RWPE2 (cell line): ENCODE measurements around the gene TSPAN6.

ENCODE experiments used
- ATAC-seq: fragments of 200-7000 bp; cut with Tn5 transposase; 3 replicates; pipeline ENCODE4 v1.9.1; 2021; ENCODE audit warnings: low read depth
- DNase-seq: peaks from one replicate; pipeline ENCODE4 v3.0.0-alpha.2; 2020; ENCODE audit warnings: low spot score
- H3K27ac ChIP-seq: fragments of 450-650 bp; 2 replicates; pipeline ENCODE4 v1.5.1; 2017; ENCODE audit warnings: mild to moderate bottlenecking; ENCODE audit not compliant: poor library complexity, severe bottlenecking
- H3K27me3 ChIP-seq: fragments of 250-450 bp; sonication (Bioruptor Pico); 2 replicates; pipeline ENCODE4 v1.5.1; 2021; ENCODE audit warnings: mild to moderate bottlenecking, moderate library complexity; ENCODE audit not compliant: insufficient read depth, poor library complexity, severe bottlenecking
- H3K36me3 ChIP-seq: fragments of 250-450 bp; sonication (Bioruptor Pico); 2 replicates; pipeline ENCODE4 v1.5.1; 2020; ENCODE audit warnings: low read depth, mild to moderate bottlenecking, moderate library complexity
- H3K4me1 ChIP-seq: fragments of 250-450 bp; sonication (Bioruptor Pico); 2 replicates; pipeline ENCODE4 v1.5.1; 2021; ENCODE audit warnings: mild to moderate bottlenecking, moderate library complexity; ENCODE audit not compliant: insufficient read depth, poor library complexity, severe bottlenecking
- H3K4me3 ChIP-seq: fragments of 250-450 bp; sonication (Bioruptor Pico); 2 replicates; pipeline ENCODE4 v1.5.1; 2021; ENCODE audit warnings: mild to moderate bottlenecking, moderate library complexity; ENCODE audit not compliant: severe bottlenecking
- H3K9me3 ChIP-seq: fragments of 250-450 bp; sonication (Bioruptor Pico); 2 replicates; pipeline ENCODE4 v1.5.1; 2021; ENCODE audit warnings: mild to moderate bottlenecking, moderate library complexity; ENCODE audit not compliant: severe bottlenecking
- TF ChIP-seq, protein P1 (sequence below): fragments of 450-650 bp; IDR thresholded peaks from one replicate; pipeline ENCODE4 v1.5.1; 2017; ENCODE audit warnings: mild to moderate bottlenecking, moderate library complexity; ENCODE audit not compliant: poor library complexity, severe bottlenecking

Gene TSPAN6

DNA sequence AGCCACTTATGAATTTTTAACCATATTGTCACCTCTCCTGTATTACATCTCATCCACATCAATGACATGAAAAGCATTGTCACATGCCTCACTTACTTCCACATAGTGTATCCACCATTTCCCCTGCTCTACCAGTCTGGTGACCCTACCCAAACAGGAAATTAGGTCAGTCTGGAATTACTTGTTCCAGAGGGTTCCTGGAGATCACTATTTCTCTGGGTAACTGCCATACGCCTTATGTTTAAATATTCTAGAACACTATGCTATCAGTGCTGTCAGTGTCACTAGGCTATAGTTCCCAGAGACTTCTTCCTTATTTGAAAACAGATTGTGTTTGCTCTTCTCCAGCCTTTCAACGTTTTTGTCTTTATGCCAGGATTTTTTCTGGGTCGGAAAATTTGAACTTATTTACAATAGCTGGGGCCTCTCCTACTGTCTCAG is 22.4 kb upstream of the TSPAN6 start:
- H3K27ac ChIP-seq: no peak overlapping the region
- no peaks in the 10 kb centered on the region for H3K36me3 ChIP-seq
- no peaks in the 10 kb centered on the region for H3K4me1 ChIP-seq
- no peaks in the 10 kb centered on the region for H3K9me3 ChIP-seq
- TF ChIP-seq, protein P1, sequence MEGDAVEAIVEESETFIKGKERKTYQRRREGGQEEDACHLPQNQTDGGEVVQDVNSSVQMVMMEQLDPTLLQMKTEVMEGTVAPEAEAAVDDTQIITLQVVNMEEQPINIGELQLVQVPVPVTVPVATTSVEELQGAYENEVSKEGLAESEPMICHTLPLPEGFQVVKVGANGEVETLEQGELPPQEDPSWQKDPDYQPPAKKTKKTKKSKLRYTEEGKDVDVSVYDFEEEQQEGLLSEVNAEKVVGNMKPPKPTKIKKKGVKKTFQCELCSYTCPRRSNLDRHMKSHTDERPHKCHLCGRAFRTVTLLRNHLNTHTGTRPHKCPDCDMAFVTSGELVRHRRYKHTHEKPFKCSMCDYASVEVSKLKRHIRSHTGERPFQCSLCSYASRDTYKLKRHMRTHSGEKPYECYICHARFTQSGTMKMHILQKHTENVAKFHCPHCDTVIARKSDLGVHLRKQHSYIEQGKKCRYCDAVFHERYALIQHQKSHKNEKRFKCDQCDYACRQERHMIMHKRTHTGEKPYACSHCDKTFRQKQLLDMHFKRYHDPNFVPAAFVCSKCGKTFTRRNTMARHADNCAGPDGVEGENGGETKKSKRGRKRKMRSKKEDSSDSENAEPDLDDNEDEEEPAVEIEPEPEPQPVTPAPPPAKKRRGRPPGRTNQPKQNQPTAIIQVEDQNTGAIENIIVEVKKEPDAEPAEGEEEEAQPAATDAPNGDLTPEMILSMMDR: no peak
- H3K27me3 ChIP-seq: no peaks in the 10 kb centered on the region
- no peak for ATAC-seq
- DNase-seq: no peak
- H3K4me3 ChIP-seq: no peak overlapping the region

DNA sequence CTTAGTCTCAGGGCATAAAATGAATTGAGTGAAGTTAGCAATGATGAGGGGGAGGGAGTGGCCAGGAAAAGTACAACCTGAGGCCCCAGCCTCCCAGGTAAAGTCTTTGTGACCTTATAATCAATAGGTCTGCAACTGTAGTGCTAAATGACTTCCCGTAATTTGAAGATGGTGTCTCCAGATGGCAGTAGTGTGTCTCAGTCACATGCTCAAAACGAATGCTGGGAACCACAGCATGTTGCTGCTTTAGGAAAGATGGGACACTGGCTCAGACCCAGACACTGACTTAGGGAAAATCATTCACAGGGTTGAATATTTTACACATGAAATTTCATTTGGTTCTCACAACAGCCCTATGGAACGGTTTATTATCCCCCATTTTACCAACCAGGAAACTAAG is 17.7 kb upstream of the TSPAN6 start:
- ATAC-seq: no peak
- no peak overlapping the region for H3K4me3 ChIP-seq
- no peaks in the 10 kb centered on the region for H3K9me3 ChIP-seq
- no peak overlapping the region for H3K27ac ChIP-seq
- TF ChIP-seq, protein P1: peak; percentile 24
- no peaks in the 10 kb centered on the region for H3K4me1 ChIP-seq
- H3K36me3 ChIP-seq: no peaks in the 10 kb centered on the region
- no peaks in the 10 kb centered on the region for H3K27me3 ChIP-seq
- no peak for DNase-seq

DNA sequence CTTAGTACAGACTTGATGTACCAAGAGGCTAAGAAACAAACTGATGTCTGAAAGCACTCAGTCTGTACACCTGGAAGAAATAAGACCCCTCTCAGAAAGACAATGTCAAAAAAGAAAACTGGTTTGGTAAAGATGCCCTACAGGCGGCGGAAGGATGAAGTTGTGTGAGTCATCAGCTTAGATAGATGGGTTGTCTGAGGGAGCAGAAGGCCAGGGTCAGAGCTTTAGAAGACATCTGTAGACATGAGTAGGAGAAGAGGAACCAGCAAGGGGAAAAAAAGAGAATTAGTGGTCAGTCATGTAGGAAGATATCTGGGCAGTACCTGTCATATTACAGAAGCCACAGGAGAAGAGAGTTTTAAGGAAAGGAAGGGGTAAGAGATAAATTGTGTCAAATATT is 15.7 kb upstream of the TSPAN6 start:
- H3K9me3 ChIP-seq: no peaks in the 10 kb centered on the region
- H3K27ac ChIP-seq: no peak overlapping the region
- DNase-seq (no peak), ATAC-seq (no peak)
- no peaks in the 10 kb centered on the region for H3K27me3 ChIP-seq
- H3K4me3 ChIP-seq: no peak overlapping the region
- TF ChIP-seq, protein P1: no peak
- H3K4me1 ChIP-seq: no peaks in the 10 kb centered on the region
- no peaks in the 10 kb centered on the region for H3K36me3 ChIP-seq

DNA sequence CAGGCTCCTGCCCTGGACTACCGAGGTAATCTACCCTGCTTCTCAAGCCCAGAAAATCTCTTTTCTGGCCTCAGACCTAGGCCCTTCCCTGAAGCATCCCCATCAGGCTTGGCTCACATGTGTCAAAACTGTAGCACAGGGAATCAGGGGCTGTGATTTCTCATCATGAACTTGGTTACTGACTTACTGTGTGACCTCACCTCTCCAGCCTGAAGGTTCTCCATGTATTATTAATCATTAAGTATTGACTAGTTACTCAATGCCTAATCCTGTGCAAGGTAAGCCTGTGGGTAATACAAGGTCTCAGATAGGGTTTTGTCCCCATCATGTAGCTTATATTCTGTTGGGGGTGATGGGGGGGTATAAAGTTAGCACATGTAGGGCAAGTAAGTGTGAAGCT is 14.2 kb upstream of the TSPAN6 start:
- Histone ChIP-seq H3K9me3 (no peaks in the 10 kb centered on the region), H3K4me1 (no peaks in the 10 kb centered on the region), H3K27ac (no peak overlapping the region), H3K4me3 (no peak overlapping the region), H3K36me3 (no peaks in the 10 kb centered on the region), H3K27me3 (no peaks in the 10 kb centered on the region)
- TF ChIP-seq, protein P1: no peak
- DNase-seq: no peak
- ATAC-seq: no peak

DNA sequence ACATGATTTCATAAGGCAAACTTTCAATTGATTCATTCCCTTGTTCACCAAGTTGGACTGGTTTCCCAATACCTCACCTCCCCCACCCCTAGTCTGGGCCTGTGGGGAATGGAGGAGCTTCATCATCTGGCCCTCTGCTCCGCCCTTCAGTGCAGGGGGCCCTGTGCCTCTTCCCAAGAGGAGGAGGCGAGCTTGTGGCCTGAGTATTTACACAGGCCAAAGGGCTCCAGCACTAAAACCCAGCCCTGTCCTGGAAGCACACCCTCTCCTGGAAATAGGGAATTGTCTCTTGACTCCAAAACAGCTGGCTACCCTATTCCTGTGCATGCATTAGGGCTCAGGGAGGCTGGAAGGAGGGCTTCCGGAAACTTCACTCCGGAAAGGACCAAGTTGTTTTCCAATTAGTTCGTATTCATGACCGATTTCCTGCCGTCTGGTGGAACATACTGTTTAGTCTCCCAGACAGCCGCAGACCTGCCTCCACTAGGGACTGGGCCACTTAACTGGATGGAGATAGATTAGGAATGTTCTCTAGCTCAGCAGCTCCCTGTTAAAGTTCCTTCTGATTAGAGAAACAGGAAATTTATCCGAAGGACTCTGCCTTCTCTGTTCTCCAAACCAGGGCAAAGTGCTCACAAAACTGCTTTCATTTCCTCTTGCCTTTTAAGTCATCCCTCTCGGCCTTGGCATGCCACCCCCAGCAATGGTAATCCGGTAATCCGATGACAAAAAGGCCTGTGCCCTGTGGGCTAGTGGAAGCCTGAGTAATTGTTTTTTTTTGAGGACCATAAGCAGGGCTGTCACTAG is 13.1 kb upstream of the TSPAN6 start:
- Histone ChIP-seq H3K4me3 (no peak overlapping the region), H3K4me1 (no peaks in the 10 kb centered on the region), H3K36me3 (no peaks in the 10 kb centered on the region), H3K27me3 (no peaks in the 10 kb centered on the region), H3K9me3 (no peaks in the 10 kb centered on the region), H3K27ac (peak overlapping the region; percentile 46)
- ATAC-seq: peak; percentile 55
- DNase-seq: no peak
- TF ChIP-seq, protein P1: no peak
